GM12801 (cell line): ENCODE data around the gene MAP7D1.

Experiments used
- CTCF ChIP-seq: IDR thresholded peaks from one replicate; pipeline ENCODE4 v1.5.1; 2011; ENCODE audit warnings: control low read depth; ENCODE audit not compliant: insufficient read length; ENCODE audit errors: extremely low read depth

The MAP7D1 gene

DNA sequence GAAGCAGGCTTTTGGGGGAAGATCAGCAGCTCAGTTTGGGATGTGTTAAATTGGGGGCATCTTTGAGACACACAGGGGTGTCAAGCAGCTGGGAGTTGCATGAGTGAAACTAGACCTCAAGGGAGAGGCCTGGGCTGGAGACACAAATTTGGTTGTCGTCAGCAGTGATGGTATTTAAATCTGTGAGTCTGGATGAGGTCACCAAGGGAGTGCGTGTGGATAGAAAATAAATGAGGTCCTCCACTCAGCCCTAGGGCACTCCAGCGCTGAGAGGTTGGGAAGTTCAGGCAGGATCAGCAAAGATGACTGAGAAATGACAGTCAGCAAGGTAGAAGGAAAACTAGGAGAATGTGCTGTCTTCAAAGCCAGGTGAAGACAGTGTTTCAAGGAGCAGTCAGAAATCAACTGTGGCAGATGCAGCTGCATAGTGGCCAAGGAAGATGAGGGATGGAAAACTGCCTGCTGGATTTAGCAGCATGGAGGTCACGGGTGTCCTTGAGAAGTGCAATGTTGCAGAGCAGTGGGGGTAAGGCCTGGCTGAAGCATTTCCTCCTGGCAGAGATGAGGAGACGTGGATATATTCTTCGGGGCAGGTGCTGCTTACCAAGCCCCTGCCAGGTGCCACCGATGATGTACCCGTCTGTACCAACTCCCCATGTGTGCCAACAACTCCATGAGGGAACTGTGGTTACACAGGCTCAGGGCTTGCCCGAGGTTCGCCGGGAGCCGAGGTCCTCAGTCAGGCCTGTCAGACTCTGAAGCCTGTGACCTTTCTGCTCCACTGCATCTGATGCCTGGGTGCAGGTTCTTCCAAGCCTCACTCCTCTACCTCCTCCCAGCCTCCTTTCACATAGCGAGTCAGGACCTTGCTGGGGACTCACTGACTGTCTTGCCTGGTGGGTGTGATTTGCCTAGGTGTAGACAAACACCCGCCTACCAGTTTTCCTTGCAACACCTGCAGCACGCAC, 11.3 kb downstream of the MAP7D1 start:
- no peak for TF ChIP-seq CTCF

- TF ChIP-seq CTCF = no peak
Measured at GRCh38 chr1:36168514-36168913, 12.6 kb downstream of the MAP7D1 start.

DNA sequence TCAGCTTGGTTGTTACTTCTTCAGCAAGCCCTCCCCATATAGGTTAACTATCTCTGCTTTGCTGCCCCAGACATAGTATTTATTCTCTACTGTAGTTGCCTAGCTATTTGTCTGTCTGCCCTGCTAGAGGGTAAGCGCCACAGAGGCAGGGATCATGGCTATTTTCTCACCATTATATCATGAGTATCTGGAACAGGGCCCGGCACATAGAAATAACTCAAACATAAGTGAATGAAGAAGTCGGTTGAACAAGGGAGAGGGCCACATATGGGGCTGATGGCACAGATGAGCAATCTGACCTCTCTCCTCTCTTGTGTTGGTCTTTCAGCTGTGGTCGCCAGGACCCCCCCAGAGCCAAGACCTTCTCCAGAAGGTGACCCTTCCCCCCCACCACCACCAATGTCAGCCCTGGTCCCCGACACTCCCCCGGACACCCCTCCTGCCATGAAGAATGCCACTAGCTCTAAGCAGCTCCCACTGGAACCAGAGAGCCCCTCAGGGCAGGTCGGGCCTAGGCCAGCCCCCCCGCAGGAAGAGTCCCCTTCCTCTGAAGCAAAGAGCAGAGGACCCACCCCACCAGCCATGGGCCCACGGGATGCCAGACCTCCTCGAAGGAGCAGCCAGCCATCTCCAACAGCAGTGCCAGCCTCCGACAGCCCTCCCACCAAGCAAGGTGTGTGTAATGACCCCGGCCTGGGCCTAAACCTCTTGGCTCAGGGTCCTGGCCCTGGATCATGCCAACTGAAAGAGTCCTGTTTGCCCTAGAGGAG, 14.9 kb downstream of the MAP7D1 start:
- TF ChIP-seq CTCF = no peak

- no peak for TF ChIP-seq CTCF
Measured at GRCh38 chr1:36172017-36172747, 16.2 kb downstream of the MAP7D1 start.

DNA sequence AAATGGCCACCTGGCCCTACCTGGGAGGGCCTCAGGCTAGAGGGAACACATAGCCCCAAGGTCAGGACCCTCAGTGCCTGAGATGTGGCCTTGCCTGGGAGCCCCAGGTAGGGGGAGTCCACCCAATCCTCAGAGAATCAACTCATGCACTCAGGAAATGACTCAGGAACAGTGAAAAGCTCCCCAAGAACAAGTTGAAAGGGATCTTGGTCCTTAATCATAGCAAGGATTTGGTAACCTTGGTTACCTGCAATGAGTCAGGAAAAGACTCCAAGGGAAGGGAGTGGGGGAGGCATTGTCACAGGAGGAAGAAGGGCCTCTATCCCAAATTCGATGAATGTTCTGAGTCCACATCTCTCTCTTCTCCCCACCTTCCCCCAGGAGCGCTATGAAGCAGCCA, 17.0 kb downstream of the MAP7D1 start:
- TF ChIP-seq CTCF = no peak

- TF ChIP-seq CTCF = no peak
Measured at GRCh38 chr1:36174713-36175112, 18.8 kb downstream of the MAP7D1 start.
